Neural cell (in vitro differentiated cells): ENCODE measurements around the gene NPHP4. TPM values are rescaled to one million over a fixed set of nuclear protein-coding genes. Genes with fewer than 3 reads are reported as not detected.

Experiments used
- H2AFZ ChIP-seq: fragments of 200-600, 300-800 bp; sonication (generic), shearing (Covaris generic); 2 replicates; pipeline ENCODE4 v1.6.0; 2014; ENCODE audit warnings: low read depth, mild to moderate bottlenecking, antibody characterized with exemption, low read length, moderate library complexity
- H3F3A ChIP-seq: fragments of 200-600 bp; shearing (Covaris generic); 2 replicates; pipeline ENCODE4 v1.6.1; 2016; ENCODE audit warnings: mild to moderate bottlenecking, moderate library complexity, mixed read lengths, antibody characterized with exemption, low read length; ENCODE audit not compliant: insufficient read depth, poor library complexity, severe bottlenecking
- H3K27ac ChIP-seq: fragments of 200-600, 300-800 bp; sonication (generic), shearing (Covaris generic); 2 replicates; pipeline ENCODE4 v1.5.1; 2014; ENCODE audit warnings: mild to moderate bottlenecking, low read length, moderate library complexity
- H3K27me3 ChIP-seq: fragments of 300-800, 200-600 bp; sonication (generic), shearing (Covaris generic); 2 replicates; pipeline ENCODE4 v1.6.0; 2014; ENCODE audit warnings: mild to moderate bottlenecking, low read depth, low read length, moderate library complexity; ENCODE audit not compliant: insufficient read depth
- H3K36me3 ChIP-seq: fragments of 300-800, 200-600 bp; sonication (generic), shearing (Covaris generic); 2 replicates; pipeline ENCODE4 v1.5.1; 2014; ENCODE audit warnings: mild to moderate bottlenecking, antibody characterized with exemption, low read length, moderate library complexity; ENCODE audit not compliant: insufficient read depth
- H3K4me2 ChIP-seq: fragments of 300-800, 200-600 bp; sonication (generic), shearing (Covaris generic); 2 replicates; pipeline ENCODE4 v1.6.0; 2014; ENCODE audit warnings: mild to moderate bottlenecking, low read length
- H3K4me3 ChIP-seq: fragments of 300-800, 200-600 bp; sonication (generic), shearing (Covaris generic); 2 replicates; pipeline ENCODE4 v1.5.1; 2014; ENCODE audit warnings: mild to moderate bottlenecking, low read length, moderate library complexity
- H3K79me2 ChIP-seq: fragments of 200-600 bp; shearing (Covaris generic); replicated peaks from 2 replicates; pipeline ENCODE4 v1.6.0; 2014; ENCODE audit warnings: mild to moderate bottlenecking, low read length, moderate library complexity; ENCODE audit not compliant: insufficient read depth
- H3K9ac ChIP-seq: fragments of 300-800, 200-600 bp; sonication (generic), shearing (Covaris generic); 2 replicates; pipeline ENCODE4 v1.6.1; 2016; ENCODE audit warnings: mild to moderate bottlenecking, low read length, mixed read lengths
- H3K9me2 ChIP-seq: fragments of 200-600 bp; shearing (Covaris generic); 2 replicates; pipeline ENCODE4 v1.6.1; 2016; ENCODE audit warnings: mild to moderate bottlenecking, low read length, mixed read lengths; ENCODE audit not compliant: insufficient read depth
- H3K9me3 ChIP-seq: fragments of 200-600, 300-800 bp; sonication (generic), shearing (Covaris generic); 2 replicates; pipeline ENCODE4 v1.6.1; 2016; ENCODE audit warnings: mild to moderate bottlenecking, mixed run types, low read length, moderate library complexity, mixed read lengths
- H4K20me1 ChIP-seq: fragments of 200-600 bp; shearing (Covaris generic); 2 replicates; pipeline ENCODE4 v1.6.1; 2016; ENCODE audit warnings: mild to moderate bottlenecking, mixed run types; ENCODE audit not compliant: insufficient read depth
- EP300 ChIP-seq: fragments of 450-650 bp; conservative IDR thresholded peaks from 2 replicates; pipeline ENCODE4 v1.6.1; 2014; ENCODE audit warnings: antibody characterized with exemption, mild to moderate bottlenecking, moderate library complexity; ENCODE audit not compliant: poor library complexity, severe bottlenecking
- EZH2 ChIP-seq: fragments of 200-600, 300-800 bp; shearing (Covaris generic), sonication (generic); IDR thresholded peaks from 2 replicates; pipeline ENCODE4 v1.6.1; 2014; ENCODE audit warnings: antibody characterized with exemption, low read length, borderline replicate concordance, mild to moderate bottlenecking; ENCODE audit not compliant: insufficient read depth, poor library complexity, severe bottlenecking
- MXI1 ChIP-seq: fragments of 450-650 bp; conservative IDR thresholded peaks from 2 replicates; pipeline ENCODE4 v1.6.1; 2014; ENCODE audit warnings: antibody characterized with exemption, mild to moderate bottlenecking; ENCODE audit not compliant: poor library complexity, severe bottlenecking
- POLR2AphosphoS5 ChIP-seq: IDR thresholded peaks from 2 replicates; pipeline ENCODE4 v1.6.1; 2012
- RAD21 ChIP-seq: fragments of 450-650 bp; conservative IDR thresholded peaks from 2 replicates; pipeline ENCODE4 v1.6.1; 2014; ENCODE audit warnings: antibody characterized with exemption, mild to moderate bottlenecking, moderate library complexity
- SMC3 ChIP-seq: fragments of 450-650 bp; conservative IDR thresholded peaks from 2 replicates; pipeline ENCODE4 v1.6.1; 2014; ENCODE audit warnings: antibody characterized with exemption, mild to moderate bottlenecking, moderate library complexity; ENCODE audit not compliant: poor library complexity
- TAF1 ChIP-seq: IDR thresholded peaks from 2 replicates; pipeline ENCODE4 v1.6.1; 2012; ENCODE audit warnings: low read depth
- polyA plus RNA-seq: library from polyadenylated mRNA; depleted of rRNA; stranded (reverse); fragments of >200 nt; gene quantifications from 2 replicates; pipeline ENCODE4 v1.2.3, GENCODE V29; 2014
- TF ChIP-seq, protein P1 (sequence below): fragments of 450-650 bp; IDR thresholded peaks from 2 replicates; pipeline ENCODE4 v1.5.1; 2014; ENCODE audit warnings: antibody characterized with exemption, mild to moderate bottlenecking, moderate library complexity; ENCODE audit not compliant: poor library complexity, severe bottlenecking
- TF ChIP-seq, protein P2 (sequence below): IDR thresholded peaks from 2 replicates; pipeline ENCODE4 v1.6.1; 2012; ENCODE audit warnings: borderline replicate concordance

Gene NPHP4
- polyA plus RNA-seq, 1 donor from 2014 or later, result 17.1 TPM

DNA sequence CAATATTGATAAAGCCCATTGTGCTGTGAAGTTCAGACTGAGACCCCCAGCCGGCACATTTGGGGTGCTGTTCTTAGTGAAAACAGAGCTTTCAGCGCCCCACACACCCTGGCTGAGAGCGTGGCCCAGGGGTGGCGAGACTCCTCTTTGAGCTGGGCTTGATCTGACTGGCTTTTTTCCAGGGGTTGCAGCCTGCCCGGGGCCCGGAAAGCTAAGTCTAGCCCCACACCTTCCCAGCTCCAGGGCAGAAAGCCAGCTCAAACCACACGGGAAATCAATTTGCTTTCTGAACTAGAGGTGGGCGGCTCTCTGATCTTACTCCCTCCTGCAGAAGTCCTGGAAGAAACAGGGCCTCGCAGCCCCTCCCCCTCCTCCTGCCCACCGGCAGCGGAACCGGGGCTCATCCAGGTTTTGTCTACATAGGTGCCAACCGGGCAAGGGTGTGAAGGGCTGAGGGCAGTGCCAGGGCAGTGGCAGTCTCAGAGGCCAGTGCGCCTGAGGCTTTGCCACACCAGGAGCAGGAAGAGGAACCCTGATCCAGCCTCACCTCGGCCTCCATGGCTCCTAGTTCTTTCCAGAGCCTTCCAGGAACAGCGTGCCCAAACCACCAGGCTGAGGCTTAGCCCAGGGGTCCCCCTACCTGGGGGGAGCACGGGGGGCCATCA is 155.3 kb downstream of the NPHP4 start:
- no peak overlapping the region for H3K27ac ChIP-seq
- TF ChIP-seq, protein P1, sequence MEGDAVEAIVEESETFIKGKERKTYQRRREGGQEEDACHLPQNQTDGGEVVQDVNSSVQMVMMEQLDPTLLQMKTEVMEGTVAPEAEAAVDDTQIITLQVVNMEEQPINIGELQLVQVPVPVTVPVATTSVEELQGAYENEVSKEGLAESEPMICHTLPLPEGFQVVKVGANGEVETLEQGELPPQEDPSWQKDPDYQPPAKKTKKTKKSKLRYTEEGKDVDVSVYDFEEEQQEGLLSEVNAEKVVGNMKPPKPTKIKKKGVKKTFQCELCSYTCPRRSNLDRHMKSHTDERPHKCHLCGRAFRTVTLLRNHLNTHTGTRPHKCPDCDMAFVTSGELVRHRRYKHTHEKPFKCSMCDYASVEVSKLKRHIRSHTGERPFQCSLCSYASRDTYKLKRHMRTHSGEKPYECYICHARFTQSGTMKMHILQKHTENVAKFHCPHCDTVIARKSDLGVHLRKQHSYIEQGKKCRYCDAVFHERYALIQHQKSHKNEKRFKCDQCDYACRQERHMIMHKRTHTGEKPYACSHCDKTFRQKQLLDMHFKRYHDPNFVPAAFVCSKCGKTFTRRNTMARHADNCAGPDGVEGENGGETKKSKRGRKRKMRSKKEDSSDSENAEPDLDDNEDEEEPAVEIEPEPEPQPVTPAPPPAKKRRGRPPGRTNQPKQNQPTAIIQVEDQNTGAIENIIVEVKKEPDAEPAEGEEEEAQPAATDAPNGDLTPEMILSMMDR, result no peak
- TF ChIP-seq EP300 (no peak), EZH2 (no peak), SMC3 (no peak), TAF1 (no peak), RAD21 (no peak), MXI1 (no peak), POLR2AphosphoS5 (no peak)
- TF ChIP-seq, protein P2, sequence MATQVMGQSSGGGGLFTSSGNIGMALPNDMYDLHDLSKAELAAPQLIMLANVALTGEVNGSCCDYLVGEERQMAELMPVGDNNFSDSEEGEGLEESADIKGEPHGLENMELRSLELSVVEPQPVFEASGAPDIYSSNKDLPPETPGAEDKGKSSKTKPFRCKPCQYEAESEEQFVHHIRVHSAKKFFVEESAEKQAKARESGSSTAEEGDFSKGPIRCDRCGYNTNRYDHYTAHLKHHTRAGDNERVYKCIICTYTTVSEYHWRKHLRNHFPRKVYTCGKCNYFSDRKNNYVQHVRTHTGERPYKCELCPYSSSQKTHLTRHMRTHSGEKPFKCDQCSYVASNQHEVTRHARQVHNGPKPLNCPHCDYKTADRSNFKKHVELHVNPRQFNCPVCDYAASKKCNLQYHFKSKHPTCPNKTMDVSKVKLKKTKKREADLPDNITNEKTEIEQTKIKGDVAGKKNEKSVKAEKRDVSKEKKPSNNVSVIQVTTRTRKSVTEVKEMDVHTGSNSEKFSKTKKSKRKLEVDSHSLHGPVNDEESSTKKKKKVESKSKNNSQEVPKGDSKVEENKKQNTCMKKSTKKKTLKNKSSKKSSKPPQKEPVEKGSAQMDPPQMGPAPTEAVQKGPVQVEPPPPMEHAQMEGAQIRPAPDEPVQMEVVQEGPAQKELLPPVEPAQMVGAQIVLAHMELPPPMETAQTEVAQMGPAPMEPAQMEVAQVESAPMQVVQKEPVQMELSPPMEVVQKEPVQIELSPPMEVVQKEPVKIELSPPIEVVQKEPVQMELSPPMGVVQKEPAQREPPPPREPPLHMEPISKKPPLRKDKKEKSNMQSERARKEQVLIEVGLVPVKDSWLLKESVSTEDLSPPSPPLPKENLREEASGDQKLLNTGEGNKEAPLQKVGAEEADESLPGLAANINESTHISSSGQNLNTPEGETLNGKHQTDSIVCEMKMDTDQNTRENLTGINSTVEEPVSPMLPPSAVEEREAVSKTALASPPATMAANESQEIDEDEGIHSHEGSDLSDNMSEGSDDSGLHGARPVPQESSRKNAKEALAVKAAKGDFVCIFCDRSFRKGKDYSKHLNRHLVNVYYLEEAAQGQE, result no peak
- H3K9ac ChIP-seq, result no peak overlapping the region
- no peaks in the 10 kb centered on the region for H3K79me2 ChIP-seq
- H3K9me3 ChIP-seq, result no peaks in the 10 kb centered on the region
- H3K9me2 ChIP-seq, result no peaks in the 10 kb centered on the region
- H3F3A ChIP-seq, result no peaks in the 10 kb centered on the region
- no peaks in the 10 kb centered on the region for H3K27me3 ChIP-seq
- no peak overlapping the region for H3K4me2 ChIP-seq
- no peak overlapping the region for H3K4me3 ChIP-seq
- no peaks in the 10 kb centered on the region for H4K20me1 ChIP-seq
- no peaks in the 10 kb centered on the region for H3K36me3 ChIP-seq
- no peak overlapping the region for H2AFZ ChIP-seq

DNA sequence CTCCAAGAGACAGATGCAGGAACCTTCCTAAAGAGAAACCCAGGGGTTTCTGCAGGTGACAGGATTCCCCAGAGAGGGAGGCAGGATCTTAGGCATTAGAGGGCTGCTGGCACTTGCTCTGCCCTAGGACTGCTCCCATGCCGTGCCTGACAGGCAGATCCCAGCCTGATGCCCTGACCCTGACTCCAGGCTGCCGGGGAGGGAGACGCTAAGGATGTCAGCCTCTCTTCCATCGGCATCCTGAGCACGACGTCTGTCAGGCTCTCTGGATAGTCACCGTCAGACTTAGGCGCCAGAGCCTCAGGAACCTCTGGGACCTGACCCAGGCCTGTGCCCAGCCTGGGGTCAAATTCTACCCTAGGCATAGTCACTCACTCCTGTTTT is 157.1 kb downstream of the NPHP4 start:
- Histone ChIP-seq H3K9ac (no peak overlapping the region), H3K36me3 (no peaks in the 10 kb centered on the region), H3K27me3 (no peaks in the 10 kb centered on the region), H3K9me2 (no peaks in the 10 kb centered on the region), H3K27ac (no peak overlapping the region), H3K4me2 (no peak overlapping the region), H3F3A (no peaks in the 10 kb centered on the region), H3K79me2 (no peaks in the 10 kb centered on the region), H3K4me3 (no peak overlapping the region), H3K9me3 (no peaks in the 10 kb centered on the region), H2AFZ (no peak overlapping the region), H4K20me1 (no peaks in the 10 kb centered on the region)
- TF ChIP-seq RAD21 (no peak), EZH2 (no peak), TAF1 (no peak), POLR2AphosphoS5 (no peak), SMC3 (no peak), EP300 (no peak), MXI1 (no peak)
- TF ChIP-seq, protein P2, result no peak
- TF ChIP-seq, protein P1, result no peak
